Activated CD4-positive, alpha-beta T cell treated with anti-CD3 and anti-CD28 coated beads, Interleukin-2, amount 50 U/mL, for 1 hour (primary cell): ENCODE measurements around the gene HYAL1.
"Not testable (repeated sequence)": the region's sequence is repeated elsewhere in the genome, so short reads cannot be mapped to it uniquely, and the experiment has no call there.

ENCODE experiments used
- DNase-seq: peaks from one replicate; pipeline ENCODE4 v3.0.0-alpha.2; 2020

HYAL1 gene

DNA sequence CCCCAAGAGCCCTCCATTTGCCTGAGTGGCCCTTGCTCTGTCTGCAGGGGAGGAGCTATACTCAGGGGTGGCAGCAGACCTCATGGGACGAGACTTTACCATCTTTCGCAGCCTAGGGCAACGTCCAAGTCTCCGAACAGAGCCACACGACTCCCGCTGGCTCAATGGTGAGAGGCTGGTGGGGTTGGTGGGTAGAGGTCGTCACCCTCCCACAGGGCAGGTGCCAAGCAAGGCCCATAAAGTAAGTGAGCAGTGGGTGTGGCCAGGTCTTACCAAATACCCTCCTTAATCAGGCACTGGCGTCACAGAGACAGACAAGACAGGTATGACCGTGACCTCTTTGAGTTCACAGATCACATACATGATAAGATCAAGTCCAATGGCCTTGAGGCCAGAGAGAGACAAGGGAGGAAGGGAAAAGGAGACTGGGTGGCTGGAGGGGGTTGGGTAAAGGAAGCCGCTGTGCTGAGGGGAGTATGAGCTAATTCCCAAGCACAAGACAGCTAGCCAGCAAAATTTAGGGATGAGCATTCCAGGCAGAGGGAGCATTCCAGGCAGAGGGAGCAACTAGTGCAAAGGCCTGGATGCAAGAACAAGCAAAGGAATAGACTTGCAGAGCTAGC is 31.9 kb downstream of the HYAL1 start:
- no peak for DNase-seq

DNA sequence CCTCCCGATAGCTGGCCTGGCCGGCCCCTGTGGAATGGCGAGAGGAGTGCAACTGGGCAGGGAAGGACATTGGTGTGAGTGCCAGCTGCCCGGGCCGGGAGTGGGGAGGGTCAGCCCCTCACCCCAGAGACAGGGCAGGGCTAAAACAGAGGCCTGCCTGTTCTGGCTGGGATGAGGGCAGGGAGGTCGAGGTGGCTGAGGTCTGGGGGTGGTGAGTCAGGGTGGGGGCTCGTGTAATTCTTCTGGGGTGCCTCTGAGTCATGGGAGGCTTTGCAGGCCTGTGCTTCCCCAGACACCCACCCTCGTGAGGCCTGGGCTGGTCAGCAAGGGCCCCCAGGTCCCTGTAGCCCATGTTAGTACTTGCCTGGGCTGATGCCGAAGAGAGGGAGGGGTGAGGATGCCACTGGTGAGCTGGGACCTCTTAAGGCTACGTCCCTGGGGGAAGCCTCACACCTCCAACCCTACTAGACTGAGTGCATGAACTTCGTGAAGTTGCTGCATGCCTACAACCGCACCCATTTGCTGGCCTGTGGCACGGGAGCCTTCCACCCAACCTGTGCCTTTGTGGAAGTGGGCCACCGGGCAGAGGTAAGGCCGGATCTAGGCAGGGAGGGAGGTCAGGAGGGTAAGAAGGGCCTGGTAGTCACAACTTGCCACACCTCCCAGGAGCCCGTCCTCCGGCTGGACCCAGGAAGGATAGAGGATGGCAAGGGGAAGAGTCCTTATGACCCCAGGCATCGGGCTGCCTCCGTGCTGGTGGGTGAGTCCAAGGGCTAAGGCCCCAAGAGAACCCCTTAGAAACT is 32.8 kb downstream of the HYAL1 start:
- DNase-seq, result no peak

- no peak for DNase-seq
Measured at GRCh38 chr3:50269977-50270413, 33.4 kb downstream of the HYAL1 start.

- DNase-seq, result no peak
Measured at GRCh38 chr3:50269460-50269859, 33.9 kb downstream of the HYAL1 start.

- no peak for DNase-seq
Measured at GRCh38 chr3:50268703-50269451, 34.5 kb downstream of the HYAL1 start, which contains the start of gene SEMA3B. Gene SEMA3B (plus strand): TSS chr3:50269147. CDS start chr3:50269241, 94 bp downstream.

- no peak for DNase-seq
Measured at GRCh38 chr3:50268276-50268675, 35.1 kb downstream of the HYAL1 start.

DNA sequence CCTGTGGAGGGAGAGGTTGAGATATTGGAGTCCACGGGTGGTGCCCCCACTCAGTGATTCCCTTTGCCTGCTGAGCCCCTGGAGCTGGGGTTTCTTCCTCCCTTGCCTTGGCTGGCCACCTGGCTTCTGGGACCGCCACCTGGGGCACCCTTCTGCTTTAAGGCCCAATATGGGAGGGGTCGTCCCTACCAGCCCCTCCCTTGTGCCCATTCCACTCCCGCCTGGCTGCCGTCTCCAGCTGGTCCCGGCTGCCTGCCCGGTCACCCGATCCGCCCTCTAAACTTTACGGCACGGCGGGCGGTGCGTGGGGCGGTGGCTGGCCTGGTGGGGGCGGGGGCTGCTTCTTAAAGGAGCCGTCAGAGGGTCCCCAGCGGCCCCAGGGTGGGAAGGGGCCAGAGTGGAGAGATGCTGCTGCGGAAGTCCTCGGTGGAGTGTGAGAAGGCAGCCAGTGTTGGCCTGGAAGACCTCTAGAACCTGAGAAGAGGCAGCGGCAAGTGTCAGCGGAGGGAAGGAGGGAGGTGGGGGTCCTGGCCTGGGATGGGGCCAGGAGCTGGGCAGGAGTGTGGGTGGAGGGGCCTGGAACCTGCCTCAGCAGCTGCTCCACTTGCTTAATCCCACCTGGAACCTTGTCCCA is 36.0 kb downstream of the HYAL1 start:
- DNase-seq, result no peak

- no peak for DNase-seq
Measured at GRCh38 chr3:50266836-50267235, 36.5 kb downstream of the HYAL1 start.

DNA sequence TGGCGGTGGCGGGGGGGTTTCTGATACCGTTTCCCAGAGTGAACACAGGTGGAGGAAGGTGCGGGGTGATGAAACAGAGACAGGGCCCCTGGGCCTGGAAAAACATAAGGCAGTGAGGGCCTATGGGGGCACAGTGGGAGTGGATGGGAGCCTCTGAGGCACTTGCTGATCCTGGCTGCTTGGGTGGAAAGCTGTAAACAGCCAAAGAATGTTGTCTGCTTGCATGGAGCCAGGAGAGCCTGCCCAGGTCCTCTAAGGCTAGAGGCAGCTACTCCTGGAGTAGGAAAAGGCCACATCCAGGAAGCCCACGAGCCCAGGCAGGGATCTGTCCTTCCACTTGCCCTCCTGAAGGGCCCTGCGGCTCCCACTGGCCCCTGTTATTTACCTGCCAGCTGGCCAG is 37.4 kb downstream of the HYAL1 start:
- no peak for DNase-seq

DNA sequence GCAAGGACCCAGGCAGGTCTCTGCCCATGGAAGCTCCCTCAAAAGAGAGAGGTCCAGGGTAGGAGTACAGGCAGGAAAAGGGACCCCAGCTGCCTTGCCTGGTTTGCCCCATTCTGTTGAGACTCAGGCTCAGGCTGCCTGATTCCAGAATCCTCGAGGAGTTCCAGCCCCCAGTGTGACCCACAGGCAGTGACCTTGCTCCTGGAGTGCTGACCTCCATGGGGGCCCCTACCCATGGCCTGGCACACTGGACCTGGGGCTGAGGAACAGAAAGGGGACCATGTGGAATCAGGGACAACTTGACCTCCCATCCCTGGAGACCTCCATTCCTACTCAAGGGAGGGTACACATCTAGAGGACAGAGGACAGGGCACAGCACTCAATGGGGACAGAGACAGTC is 37.8 kb downstream of the HYAL1 start:
- no peak for DNase-seq

- DNase-seq, result no peak
Measured at GRCh38 chr3:50264964-50265485, 38.3 kb downstream of the HYAL1 start.

- no peak for DNase-seq
Measured at GRCh38 chr3:50264383-50264963, 38.9 kb downstream of the HYAL1 start.

- no peak for DNase-seq
Measured at GRCh38 chr3:50263478-50264382, 39.6 kb downstream of the HYAL1 start.

GRCh38 chr3:50262778-50263177 is 40.6 kb downstream of the HYAL1 start:
- DNase-seq, result no peak

GRCh38 chr3:50262200-50262599 is 41.2 kb downstream of the HYAL1 start:
- DNase-seq, result not testable (repeated sequence)

DNA sequence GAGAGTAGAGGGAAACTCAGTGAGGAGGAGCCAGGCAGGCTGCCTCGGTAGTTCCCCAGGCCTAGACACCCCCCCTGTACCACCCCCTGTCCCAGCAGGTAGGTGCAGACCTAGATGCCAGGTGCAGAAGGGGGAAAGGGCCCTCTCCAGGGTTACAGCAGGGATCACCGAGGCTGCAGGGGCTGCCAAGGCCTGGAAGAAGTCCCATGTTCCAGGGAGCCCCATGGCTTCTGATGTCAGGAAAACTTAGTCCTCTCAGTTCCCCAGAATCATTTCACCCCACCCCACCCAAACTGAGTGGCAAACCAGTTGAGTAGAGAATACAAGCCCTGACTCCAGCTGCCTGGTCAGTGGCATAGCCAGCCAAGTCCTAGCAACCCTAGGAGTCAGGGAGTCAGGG is 41.9 kb downstream of the HYAL1 start:
- DNase-seq, result no peak

DNA sequence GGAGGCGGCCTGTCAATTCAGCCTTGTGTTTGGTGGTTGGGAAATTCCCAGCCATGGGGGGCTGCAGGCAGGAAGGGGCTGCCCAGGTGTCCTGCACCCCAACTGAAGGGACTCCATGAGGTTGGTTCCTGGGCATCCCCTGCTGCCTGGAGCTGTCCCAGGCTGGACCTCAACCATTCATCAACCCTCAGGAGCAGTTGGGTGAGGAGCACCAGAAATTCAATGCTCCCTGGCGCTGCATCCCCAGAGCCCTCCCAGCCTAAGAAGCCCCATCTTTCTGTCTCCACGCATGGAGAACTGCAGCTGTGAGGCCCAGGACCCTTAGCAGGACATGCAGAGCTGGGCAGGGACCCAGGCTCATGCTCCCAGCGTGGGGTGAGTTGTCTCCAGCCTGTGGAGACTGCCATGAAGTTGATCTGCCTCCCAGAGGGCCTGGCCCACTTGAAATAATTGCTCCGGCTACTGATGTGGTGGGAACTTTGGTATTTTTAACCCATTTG is 42.4 kb downstream of the HYAL1 start:
- no peak for DNase-seq

DNA sequence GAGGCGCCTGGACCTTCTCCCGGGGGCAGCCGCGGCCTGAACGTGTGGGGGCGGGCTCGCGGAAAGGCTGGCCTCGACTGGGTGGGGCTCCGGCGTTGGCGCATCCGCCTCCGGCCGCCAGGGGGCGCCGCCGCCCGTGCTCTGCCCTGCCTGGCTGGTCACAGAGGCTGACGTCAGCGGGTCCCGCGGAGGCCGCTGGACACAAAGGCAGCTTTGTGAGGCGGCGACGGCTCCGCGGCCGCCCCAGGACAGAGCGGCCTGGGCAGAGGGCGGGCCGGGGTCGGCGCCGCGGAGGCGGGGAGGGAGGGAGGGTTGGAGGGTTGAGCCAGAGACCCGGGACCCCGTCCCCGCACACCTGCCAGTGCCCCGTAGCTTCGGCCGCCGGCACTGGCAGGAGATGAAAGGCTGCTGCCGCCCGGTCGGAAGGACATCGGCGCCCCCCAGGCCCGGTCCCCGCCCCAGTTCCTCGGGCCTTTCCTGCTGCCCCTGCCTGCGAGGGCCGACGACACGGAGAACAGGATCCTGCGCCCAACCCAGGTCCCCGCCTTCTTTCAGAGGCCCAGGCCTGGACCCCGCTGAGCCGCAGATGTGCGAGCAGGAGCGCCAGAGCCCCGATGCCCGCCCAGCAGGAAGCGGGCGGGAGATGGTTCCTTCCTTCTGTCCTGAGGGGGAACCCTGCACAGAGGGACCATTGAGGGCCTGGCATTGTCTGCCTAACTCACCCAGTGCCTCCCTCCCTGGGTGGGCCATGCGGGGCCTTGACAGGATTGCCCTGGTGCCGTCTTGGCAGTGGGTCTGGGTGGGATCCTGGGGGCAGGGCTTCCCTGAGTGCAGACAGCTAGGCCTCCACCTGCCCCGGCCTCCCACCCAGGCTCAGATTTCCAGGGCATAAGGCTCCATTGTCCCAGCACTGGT is 43.1 kb downstream of the HYAL1 start:
- DNase-seq, result peak; percentile 74

- no peak for DNase-seq
Measured at GRCh38 chr3:50259432-50260026, 43.8 kb downstream of the HYAL1 start.

DNA sequence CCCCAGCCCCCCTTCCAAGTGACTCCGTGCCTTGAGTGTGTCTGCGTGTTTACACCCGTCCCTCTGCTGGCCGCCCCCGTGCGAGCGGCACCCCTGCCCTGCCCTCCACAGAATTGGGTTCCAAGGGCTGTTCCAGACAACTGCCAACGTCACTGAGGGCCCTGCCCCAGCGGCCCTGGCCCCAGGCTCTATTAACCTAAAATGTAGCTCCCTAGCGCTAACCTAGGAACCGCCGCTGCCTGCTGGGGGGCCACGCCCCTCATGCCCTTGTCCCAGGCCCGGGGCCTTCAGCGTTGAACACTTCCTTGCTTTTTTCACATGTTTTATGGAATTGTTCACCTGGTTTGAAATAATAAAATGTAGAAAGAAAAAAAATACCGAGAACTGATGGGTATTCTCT is 44.4 kb downstream of the HYAL1 start:
- no peak for DNase-seq
